ENCODE measurements around the gene GMEB2.

The GMEB2 gene

GRCh38 chr20:63567136-63567385 is 59.8 kb downstream of the GMEB2 start:
- no peak for TF ChIP-seq CTCF (IDR thresholded peaks at IDR 0.05; ENCODE audit: low read length, missing control alignments)
- no peak for DNase-seq (ENCODE audit: low read depth)
- H3K4me3 ChIP-seq (replicated peaks; ENCODE audit: low read depth, low read length) = no peak overlapping the region

GRCh38 chr20:63566395-63567135 is 60.3 kb downstream of the GMEB2 start:
- H3K4me3 ChIP-seq (replicated peaks; ENCODE audit: low read depth, low read length) = no peak overlapping the region
- TF ChIP-seq CTCF (IDR thresholded peaks at IDR 0.05; ENCODE audit: low read length, missing control alignments) = no peak
- no peak for DNase-seq (ENCODE audit: low read depth)

- no peak overlapping the region for H3K4me3 ChIP-seq (replicated peaks; ENCODE audit: low read depth, low read length)
- no peak for TF ChIP-seq CTCF (IDR thresholded peaks at IDR 0.05; ENCODE audit: low read length, missing control alignments)
- no peak for DNase-seq (ENCODE audit: low read depth)
These were observed 61.1 kb downstream of the GMEB2 start for GRCh38 chr20:63565699-63566335.

- no peak for DNase-seq (ENCODE audit: low read depth)
- TF ChIP-seq CTCF (IDR thresholded peaks at IDR 0.05; ENCODE audit: low read length, missing control alignments) = no peak
- no peak overlapping the region for H3K4me3 ChIP-seq (replicated peaks; ENCODE audit: low read depth, low read length)
These were observed 61.7 kb downstream of the GMEB2 start for GRCh38 chr20:63565021-63565698.

GRCh38 chr20:63564036-63564810 is 62.7 kb downstream of the GMEB2 start:
- no peak for TF ChIP-seq CTCF (IDR thresholded peaks at IDR 0.05; ENCODE audit: low read length, missing control alignments)
- no peak overlapping the region for H3K4me3 ChIP-seq (replicated peaks; ENCODE audit: low read depth, low read length)
- no peak for DNase-seq (ENCODE audit: low read depth)

GRCh38 chr20:63563225-63563935 is 63.5 kb downstream of the GMEB2 start:
- TF ChIP-seq CTCF (IDR thresholded peaks at IDR 0.05; ENCODE audit: low read length, missing control alignments) = no peak
- DNase-seq (ENCODE audit: low read depth) = no peak
- no peak overlapping the region for H3K4me3 ChIP-seq (replicated peaks; ENCODE audit: low read depth, low read length)

Measured in fibroblast of pulmonary artery (primary cell).